Measurements from ENCODE around the gene C1RL.

C1RL gene

GRCh38 chr12:7081037-7081436, 28.0 kb downstream of the C1RL start:
- no peaks in the 10 kb centered on the region for H3K27me3 ChIP-seq (ENCODE audit: low read length)
- TF ChIP-seq EZH2phosphoT487 (conservative IDR thresholded peaks at IDR 0.05; ENCODE audit: low read length), result no peak
- TF ChIP-seq CTCF (IDR thresholded peaks at IDR 0.05; ENCODE audit: insufficient read depth, low read length, poor library complexity, severe bottlenecking), result no peak
- H2AFZ ChIP-seq (ENCODE audit: low read depth, low read length, severe bottlenecking), result no peak overlapping the region
- no peak overlapping the region for H3K4me2 ChIP-seq (ENCODE audit: low read depth, low read length, poor library complexity, severe bottlenecking)
- peaks cover 8% of the 10 kb centered on the region; the same call in 1 of the 2 replicates for H3K9me3 ChIP-seq (ENCODE audit: insufficient read depth, low read length)
- H3F3A ChIP-seq (ENCODE audit: insufficient read depth), result no peaks in the 10 kb centered on the region
- no peak overlapping the region for H3K27ac ChIP-seq (ENCODE audit: low read depth, low read length)
- H3K9me2 ChIP-seq (replicated peaks; ENCODE audit: insufficient read depth, low read length), result no peaks in the 10 kb centered on the region
- no peak overlapping the region for H3K4me3 ChIP-seq (ENCODE audit: insufficient read depth, low read length, poor library complexity, severe bottlenecking)
- H3K79me2 ChIP-seq (ENCODE audit: insufficient read depth, low read length), result no peaks in the 10 kb centered on the region
- no peaks in the 10 kb centered on the region for H4K20me1 ChIP-seq (ENCODE audit: low read depth, low read length)
- no peak overlapping the region for H3K9ac ChIP-seq (ENCODE audit: low read length)
- no peaks in the 10 kb centered on the region for H3K36me3 ChIP-seq (ENCODE audit: low read length)

GRCh38 chr12:7079826-7080125, 29.2 kb downstream of the C1RL start:
- peaks cover 3% of the 10 kb centered on the region; the same call in 1 of the 2 replicates for H3K9me3 ChIP-seq (ENCODE audit: insufficient read depth, low read length)
- TF ChIP-seq CTCF (IDR thresholded peaks at IDR 0.05; ENCODE audit: insufficient read depth, low read length, poor library complexity, severe bottlenecking) (no peak), EZH2phosphoT487 (conservative IDR thresholded peaks at IDR 0.05; ENCODE audit: low read length) (no peak)
- H3K27ac ChIP-seq (ENCODE audit: low read depth, low read length), result no peak overlapping the region
- no peak overlapping the region for H3K4me3 ChIP-seq (ENCODE audit: insufficient read depth, low read length, poor library complexity, severe bottlenecking)
- no peak overlapping the region for H3K4me2 ChIP-seq (ENCODE audit: low read depth, low read length, poor library complexity, severe bottlenecking)
- H3K27me3 ChIP-seq (ENCODE audit: low read length), result no peaks in the 10 kb centered on the region
- H4K20me1 ChIP-seq (ENCODE audit: low read depth, low read length), result no peaks in the 10 kb centered on the region
- no peaks in the 10 kb centered on the region for H3K9me2 ChIP-seq (replicated peaks; ENCODE audit: insufficient read depth, low read length)
- H3K36me3 ChIP-seq (ENCODE audit: low read length), result no peaks in the 10 kb centered on the region
- no peak overlapping the region for H3K9ac ChIP-seq (ENCODE audit: low read length)
- H3K79me2 ChIP-seq (ENCODE audit: insufficient read depth, low read length), result no peaks in the 10 kb centered on the region
- H2AFZ ChIP-seq (ENCODE audit: low read depth, low read length, severe bottlenecking), result no peak overlapping the region
- H3F3A ChIP-seq (ENCODE audit: insufficient read depth), result no peaks in the 10 kb centered on the region

GRCh38 chr12:7078163-7078562, 30.9 kb downstream of the C1RL start:
- Histone ChIP-seq H3K4me3 (ENCODE audit: insufficient read depth, low read length, poor library complexity, severe bottlenecking) (no peak overlapping the region), H3F3A (ENCODE audit: insufficient read depth) (no peaks in the 10 kb centered on the region), H3K9ac (ENCODE audit: low read length) (no peak overlapping the region), H2AFZ (ENCODE audit: low read depth, low read length, severe bottlenecking) (no peak overlapping the region), H3K9me2 (replicated peaks; ENCODE audit: insufficient read depth, low read length) (no peaks in the 10 kb centered on the region), H3K36me3 (ENCODE audit: low read length) (no peaks in the 10 kb centered on the region), H3K79me2 (ENCODE audit: insufficient read depth, low read length) (no peaks in the 10 kb centered on the region), H3K27ac (ENCODE audit: low read depth, low read length) (no peak overlapping the region), H3K9me3 (ENCODE audit: insufficient read depth, low read length) (0 out of 2 replicates have a peak, but pooled peaks cover 1% of the 10 kb centered on the region), H4K20me1 (ENCODE audit: low read depth, low read length) (no peaks in the 10 kb centered on the region), H3K27me3 (ENCODE audit: low read length) (no peaks in the 10 kb centered on the region), H3K4me2 (ENCODE audit: low read depth, low read length, poor library complexity, severe bottlenecking) (no peak overlapping the region)
- TF ChIP-seq EZH2phosphoT487 (conservative IDR thresholded peaks at IDR 0.05; ENCODE audit: low read length) (no peak), CTCF (IDR thresholded peaks at IDR 0.05; ENCODE audit: insufficient read depth, low read length, poor library complexity, severe bottlenecking) (peak; percentile 8)

- H3F3A ChIP-seq (ENCODE audit: insufficient read depth), result no peaks in the 10 kb centered on the region
- no peak overlapping the region for H2AFZ ChIP-seq (ENCODE audit: low read depth, low read length, severe bottlenecking)
- no peaks in the 10 kb centered on the region for H3K36me3 ChIP-seq (ENCODE audit: low read length)
- H3K4me2 ChIP-seq (ENCODE audit: low read depth, low read length, poor library complexity, severe bottlenecking), result no peak overlapping the region
- H3K9me3 ChIP-seq (ENCODE audit: insufficient read depth, low read length), result no peaks in the 10 kb centered on the region
- no peak overlapping the region for H3K9ac ChIP-seq (ENCODE audit: low read length)
- H4K20me1 ChIP-seq (ENCODE audit: low read depth, low read length), result no peaks in the 10 kb centered on the region
- no peak for TF ChIP-seq CTCF (IDR thresholded peaks at IDR 0.05; ENCODE audit: insufficient read depth, low read length, poor library complexity, severe bottlenecking)
- no peak for TF ChIP-seq EZH2phosphoT487 (conservative IDR thresholded peaks at IDR 0.05; ENCODE audit: low read length)
- no peaks in the 10 kb centered on the region for H3K27me3 ChIP-seq (ENCODE audit: low read length)
- no peak overlapping the region for H3K4me3 ChIP-seq (ENCODE audit: insufficient read depth, low read length, poor library complexity, severe bottlenecking)
- no peaks in the 10 kb centered on the region for H3K9me2 ChIP-seq (replicated peaks; ENCODE audit: insufficient read depth, low read length)
- no peaks in the 10 kb centered on the region for H3K79me2 ChIP-seq (ENCODE audit: insufficient read depth, low read length)
- no peak overlapping the region for H3K27ac ChIP-seq (ENCODE audit: low read depth, low read length)
Measured at GRCh38 chr12:7076493-7076892, 32.5 kb downstream of the C1RL start.
